HL-60 (cell line): ENCODE results near the gene MYO1A.

Experiments used
- POLR2AphosphoS5 ChIP-seq: IDR thresholded peaks from 2 replicates; pipeline ENCODE4 v1.6.1; 2012; ENCODE audit warnings: low read depth
- SPI1 ChIP-seq: IDR thresholded peaks from 2 replicates; pipeline ENCODE4 v1.6.1; 2012; ENCODE audit warnings: low read depth, mild to moderate bottlenecking, borderline replicate concordance
- TF ChIP-seq, protein P1 (sequence below): IDR thresholded peaks from one replicate; pipeline ENCODE4 v1.5.1; 2011; ENCODE audit warnings: low read length, control low read depth, inconsistent platforms; ENCODE audit not compliant: insufficient read depth
- TF ChIP-seq, protein P2 (sequence below): IDR thresholded peaks from 2 replicates; pipeline ENCODE4 v1.6.1; 2012; ENCODE audit warnings: low read depth; ENCODE audit not compliant: insufficient replicate concordance

DNA sequence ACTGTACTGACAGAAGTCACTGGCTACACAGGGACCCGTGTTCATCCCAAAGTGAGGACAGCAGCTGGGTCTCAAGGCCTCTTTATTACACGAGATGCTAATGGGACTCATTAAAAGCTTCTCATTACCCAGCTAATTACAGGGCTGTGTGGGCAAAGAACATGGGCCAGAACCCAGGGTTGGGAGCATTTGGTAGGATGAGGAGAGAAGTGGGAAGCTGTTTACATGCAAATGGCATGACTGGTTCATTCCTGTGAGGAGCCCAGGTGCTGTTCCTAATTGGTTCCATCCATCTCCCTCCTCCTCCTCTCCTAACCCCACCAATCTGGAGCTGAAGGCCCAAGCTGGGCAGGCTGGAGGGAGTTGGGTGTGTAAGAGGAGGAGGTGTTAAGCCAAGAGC is 24.7 kb downstream of the MYO1A start:
- TF ChIP-seq, protein P1, sequence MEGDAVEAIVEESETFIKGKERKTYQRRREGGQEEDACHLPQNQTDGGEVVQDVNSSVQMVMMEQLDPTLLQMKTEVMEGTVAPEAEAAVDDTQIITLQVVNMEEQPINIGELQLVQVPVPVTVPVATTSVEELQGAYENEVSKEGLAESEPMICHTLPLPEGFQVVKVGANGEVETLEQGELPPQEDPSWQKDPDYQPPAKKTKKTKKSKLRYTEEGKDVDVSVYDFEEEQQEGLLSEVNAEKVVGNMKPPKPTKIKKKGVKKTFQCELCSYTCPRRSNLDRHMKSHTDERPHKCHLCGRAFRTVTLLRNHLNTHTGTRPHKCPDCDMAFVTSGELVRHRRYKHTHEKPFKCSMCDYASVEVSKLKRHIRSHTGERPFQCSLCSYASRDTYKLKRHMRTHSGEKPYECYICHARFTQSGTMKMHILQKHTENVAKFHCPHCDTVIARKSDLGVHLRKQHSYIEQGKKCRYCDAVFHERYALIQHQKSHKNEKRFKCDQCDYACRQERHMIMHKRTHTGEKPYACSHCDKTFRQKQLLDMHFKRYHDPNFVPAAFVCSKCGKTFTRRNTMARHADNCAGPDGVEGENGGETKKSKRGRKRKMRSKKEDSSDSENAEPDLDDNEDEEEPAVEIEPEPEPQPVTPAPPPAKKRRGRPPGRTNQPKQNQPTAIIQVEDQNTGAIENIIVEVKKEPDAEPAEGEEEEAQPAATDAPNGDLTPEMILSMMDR: no peak
- TF ChIP-seq SPI1 (no peak), POLR2AphosphoS5 (no peak)
- TF ChIP-seq, protein P2, sequence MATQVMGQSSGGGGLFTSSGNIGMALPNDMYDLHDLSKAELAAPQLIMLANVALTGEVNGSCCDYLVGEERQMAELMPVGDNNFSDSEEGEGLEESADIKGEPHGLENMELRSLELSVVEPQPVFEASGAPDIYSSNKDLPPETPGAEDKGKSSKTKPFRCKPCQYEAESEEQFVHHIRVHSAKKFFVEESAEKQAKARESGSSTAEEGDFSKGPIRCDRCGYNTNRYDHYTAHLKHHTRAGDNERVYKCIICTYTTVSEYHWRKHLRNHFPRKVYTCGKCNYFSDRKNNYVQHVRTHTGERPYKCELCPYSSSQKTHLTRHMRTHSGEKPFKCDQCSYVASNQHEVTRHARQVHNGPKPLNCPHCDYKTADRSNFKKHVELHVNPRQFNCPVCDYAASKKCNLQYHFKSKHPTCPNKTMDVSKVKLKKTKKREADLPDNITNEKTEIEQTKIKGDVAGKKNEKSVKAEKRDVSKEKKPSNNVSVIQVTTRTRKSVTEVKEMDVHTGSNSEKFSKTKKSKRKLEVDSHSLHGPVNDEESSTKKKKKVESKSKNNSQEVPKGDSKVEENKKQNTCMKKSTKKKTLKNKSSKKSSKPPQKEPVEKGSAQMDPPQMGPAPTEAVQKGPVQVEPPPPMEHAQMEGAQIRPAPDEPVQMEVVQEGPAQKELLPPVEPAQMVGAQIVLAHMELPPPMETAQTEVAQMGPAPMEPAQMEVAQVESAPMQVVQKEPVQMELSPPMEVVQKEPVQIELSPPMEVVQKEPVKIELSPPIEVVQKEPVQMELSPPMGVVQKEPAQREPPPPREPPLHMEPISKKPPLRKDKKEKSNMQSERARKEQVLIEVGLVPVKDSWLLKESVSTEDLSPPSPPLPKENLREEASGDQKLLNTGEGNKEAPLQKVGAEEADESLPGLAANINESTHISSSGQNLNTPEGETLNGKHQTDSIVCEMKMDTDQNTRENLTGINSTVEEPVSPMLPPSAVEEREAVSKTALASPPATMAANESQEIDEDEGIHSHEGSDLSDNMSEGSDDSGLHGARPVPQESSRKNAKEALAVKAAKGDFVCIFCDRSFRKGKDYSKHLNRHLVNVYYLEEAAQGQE: no peak
